Thyroid gland (tissue), 4 donors: ENCODE results near the gene PLVAP. TPM values are rescaled to one million over a fixed set of nuclear protein-coding genes. Genes with fewer than 3 reads are reported as not detected.

ENCODE experiments used
- DNase-seq, 2 donors: peaks; one replicate each; pipeline ENCODE4 v3.0.0-alpha.2; 2019
- H3K27ac ChIP-seq, 3 donors: fragments of 200-600 bp; sonication (generic); 1 replicate in 2 of 3; 2 replicates in 1 of 3; pipeline ENCODE4 v1.5.1; 2016 to 2019; ENCODE audit warnings: mild to moderate bottlenecking in 1 of 3, moderate library complexity in 1 of 3
- H3K27me3 ChIP-seq: fragments of 200-600 bp; sonication (generic); one replicate; pipeline ENCODE4 v1.5.1; 2019
- H3K36me3 ChIP-seq, 2 donors: fragments of 200-600 bp; sonication (generic); one replicate each; pipeline ENCODE4 v1.5.1; 2016 to 2019
- H3K4me1 ChIP-seq, 2 donors: fragments of 200-600 bp; sonication (generic); one replicate each; pipeline ENCODE4 v1.5.1; 2017 to 2019
- H3K4me3 ChIP-seq, 3 donors: fragments of 200-600 bp; sonication (generic); replicated peaks in 1 of 3; 1 replicate in 2 of 3; 2 replicates in 1 of 3; pipeline ENCODE4 v1.5.1; 2016; ENCODE audit warnings: mild to moderate bottlenecking in 1 of 3
- H3K9me3 ChIP-seq: fragments of 200-600 bp; sonication (generic); one replicate; pipeline ENCODE4 v1.5.1; 2017
- CTCF ChIP-seq, 6 experiments: fragments of 200-600 bp in 3 of 6; fragments of 450-650 bp in 3 of 6; sonication (generic) in 3 of 6; IDR thresholded peaks; one replicate each; pipeline ENCODE4 v1.5.1; 2016 to 2019; ENCODE audit warnings: antibody characterized with exemption in 6 of 6, mild to moderate bottlenecking in 2 of 6, inconsistent platforms in 1 of 6, moderate library complexity in 1 of 6
- POLR2A ChIP-seq, 2 donors: fragments of 450-650 bp; IDR thresholded peaks; one replicate each; pipeline ENCODE4 v1.6.1; 2017; ENCODE audit warnings: antibody characterized with exemption in 2 of 2, mild to moderate bottlenecking in 2 of 2, moderate library complexity in 1 of 2
- WGBS, 2 donors: methylation state at CpG; one replicate each; pipeline ENCODE4 v1.1.5; 2017; 5-methylcytosine and 5-hydroxymethylcytosine counted together
- intact Hi-C: fragments of 100-400 bp; cut with DNase I; formaldehyde crosslinking; loops from one replicate; pipeline ENCODE4 v1.15.1; 2023
- total RNA-seq, 4 donors: library from RNA; depleted of rRNA; stranded (reverse); fragments of >200 nt; gene quantifications; one replicate each; pipeline ENCODE4 v1.2.3, GENCODE V29; 2016

Gene PLVAP
- total RNA-seq, 4 donors from 2014 or later, result 103 to 322 (median 174) TPM

GRCh38 chr19:17391371-17392151 is 14.4 kb upstream of the PLVAP start:
- intact Hi-C loops, result loop anchor here (10.0 kb wide), 1 partner anchor 73 kb away; the partner anchor contains the start of gene NXNL1
- Histone ChIP-seq H3K9me3 (no peaks in the 10 kb centered on the region), H3K4me3 (no peak overlapping the region), H3K27ac (no peak overlapping the region), H3K27me3 (peaks cover 3% of the 10 kb centered on the region), H3K4me1 (peaks cover 0 to 12% of the 10 kb centered on the region in 2 donors), H3K36me3 (no peaks in the 10 kb centered on the region)
- DNase-seq, result no peak
- TF ChIP-seq POLR2A (IDR thresholded peaks at IDR 0.05) (no peak), CTCF (IDR thresholded peaks at IDR 0.05) (no peak)
- WGBS, 2 donors, result 8 to 14% methylated on average over 24 to 25 of the region's 26 CpGs

- TF ChIP-seq POLR2A (IDR thresholded peaks at IDR 0.05) (no peak), CTCF (IDR thresholded peaks at IDR 0.05) (peak in 4 of 6 experiments; percentile 19 to 69 (median 64))
- 1 to 3% methylated on average over 37 to 46 of the region's 50 CpGs for WGBS, 2 donors
- peaks cover 3% of the 10 kb centered on the region for H3K27me3 ChIP-seq
These were observed 13.7 kb upstream of the PLVAP start for GRCh38 chr19:17390665-17391370.

GRCh38 chr19:17389957-17390664 is 13.0 kb upstream of the PLVAP start:
- intact Hi-C loops, result loop anchor here (5.0 to 10.0 kb wide), 3 partner anchors 43 to 98 kb away; partner anchors contain the start of gene NXNL1
- DNase-seq, result no peak
- Histone ChIP-seq H3K36me3 (no peaks in the 10 kb centered on the region), H3K4me1 (peaks cover 0 to 12% of the 10 kb centered on the region in 2 donors), H3K27ac (no peak overlapping the region), H3K9me3 (no peaks in the 10 kb centered on the region), H3K4me3 (peak overlapping the region in 1 of 3 donors; percentile 32), H3K27me3 (peaks cover 3% of the 10 kb centered on the region)
- TF ChIP-seq CTCF (IDR thresholded peaks at IDR 0.05), result no peak
- no peak for TF ChIP-seq POLR2A (IDR thresholded peaks at IDR 0.05)
- WGBS, 2 donors, result 44 to 67% methylated on average over 3 to 5 of the region's 37 CpGs

More at GRCh38 chr19:17390665-17391370, 13.7 kb upstream of the PLVAP start:
- no peaks in the 10 kb centered on the region for H3K36me3 ChIP-seq
- peaks cover 0 to 12% of the 10 kb centered on the region in 2 donors for H3K4me1 ChIP-seq
- peak overlapping the region in 1 of 3 donors; percentile 32 for H3K4me3 ChIP-seq
- H3K27ac ChIP-seq, result no peak overlapping the region
- intact Hi-C loops, result loop anchor here (10.0 kb wide), 1 partner anchor 74 kb away; the partner anchor contains the start of gene NXNL1
- H3K9me3 ChIP-seq, result no peaks in the 10 kb centered on the region
- peak; percentile 73 to 81 for DNase-seq

GRCh38 chr19:17389288-17389687 is 12.1 kb upstream of the PLVAP start:
- TF ChIP-seq POLR2A (IDR thresholded peaks at IDR 0.05) (no peak), CTCF (IDR thresholded peaks at IDR 0.05) (no peak)
- peaks cover 3% of the 10 kb centered on the region for H3K27me3 ChIP-seq
- intact Hi-C loops, result loop anchor here (5.0 kb wide), 2 partner anchors 42 to 97 kb away; no protein-coding TSS in a partner anchor
- peaks cover 0 to 12% of the 10 kb centered on the region in 2 donors for H3K4me1 ChIP-seq
- no peak for DNase-seq
- H3K9me3 ChIP-seq, result no peaks in the 10 kb centered on the region
- H3K4me3 ChIP-seq, result no peak overlapping the region
- 40 to 57% methylated on average over 1 of the region's 1 CpG for WGBS, 2 donors
- no peaks in the 10 kb centered on the region for H3K36me3 ChIP-seq
- no peak overlapping the region for H3K27ac ChIP-seq
